A673 (cell line): Measurements from ENCODE around the gene PDE8B.

Source experiments
- CTCF ChIP-seq: fragments of 300-800, 200-600 bp; sonication (generic); conservative IDR thresholded peaks from 2 replicates; pipeline ENCODE4 v1.5.1; 2017; ENCODE audit warnings: low read depth, mild to moderate bottlenecking, antibody characterized with exemption, low read length, moderate library complexity, mixed read lengths
- EZH2 ChIP-seq: fragments of 200-600 bp; sonication (generic); IDR thresholded peaks from 2 replicates; pipeline ENCODE4 v1.6.1; 2017; ENCODE audit warnings: borderline replicate concordance, low read depth, mild to moderate bottlenecking, mixed read lengths, antibody characterized with exemption, low read length; ENCODE audit not compliant: poor library complexity, severe bottlenecking

GRCh38 chr5:77337686-77338085 is 127.2 kb downstream of the PDE8B start:
- TF ChIP-seq CTCF (no peak), EZH2 (no peak)
